Right lobe of liver (tissue), 4 donors: ENCODE data around the gene NCKAP5.

ENCODE experiments used
- CTCF ChIP-seq, 4 donors: fragments of 200-600 bp in 3 of 4; fragments of 450-650 bp in 1 of 4; IDR thresholded peaks; one replicate each; pipeline versions ENCODE4 v1.5.1 to v1.8.0; 2016 to 2022; ENCODE audit warnings: antibody characterized with exemption in 4 of 4, mild to moderate bottlenecking in 2 of 4
- POLR2A ChIP-seq: fragments of 450-650 bp; IDR thresholded peaks from one replicate; pipeline ENCODE4 v1.6.1; 2017; ENCODE audit warnings: antibody characterized with exemption, mild to moderate bottlenecking
- donor health status: DM: no; HTN: no; CAD: no.
- donor health status: DM: no; HTN: no; CAD: no.
- donor health status: DM: no; HTN: yes; CAD: no.

GRCh38 chr2:133444465-133444864 lies 123.8 kb downstream of the NCKAP5 start:
- TF ChIP-seq CTCF (IDR thresholded peaks at IDR 0.05): no peak
- no peak for TF ChIP-seq POLR2A
